NT2/D1 (cell line): ENCODE results near the gene ZNF784.

Source experiments
- YY1 ChIP-seq: IDR thresholded peaks from 2 replicates; pipeline ENCODE4 v1.6.1; 2011; ENCODE audit not compliant: insufficient read length, insufficient read depth
- ZNF274 ChIP-seq: IDR thresholded peaks from 2 replicates; pipeline ENCODE4 v1.6.1; 2011; ENCODE audit warnings: mild to moderate bottlenecking, low read depth, low read length

GRCh38 chr19:55613396-55613795, 11.0 kb downstream of the ZNF784 start:
- no peak for TF ChIP-seq ZNF274
- TF ChIP-seq YY1: no peak
